Right kidney (tissue), 1 donor: ENCODE results near the gene CTAG1B.
"Not testable (repeated sequence)": the region's sequence is repeated elsewhere in the genome, so short reads cannot be mapped to it uniquely, and the experiment has no call there.

Experiments
- DNase-seq: peaks from one replicate; pipeline ENCODE4 v3.0.0-alpha.2; 2016

Gene CTAG1B

DNA sequence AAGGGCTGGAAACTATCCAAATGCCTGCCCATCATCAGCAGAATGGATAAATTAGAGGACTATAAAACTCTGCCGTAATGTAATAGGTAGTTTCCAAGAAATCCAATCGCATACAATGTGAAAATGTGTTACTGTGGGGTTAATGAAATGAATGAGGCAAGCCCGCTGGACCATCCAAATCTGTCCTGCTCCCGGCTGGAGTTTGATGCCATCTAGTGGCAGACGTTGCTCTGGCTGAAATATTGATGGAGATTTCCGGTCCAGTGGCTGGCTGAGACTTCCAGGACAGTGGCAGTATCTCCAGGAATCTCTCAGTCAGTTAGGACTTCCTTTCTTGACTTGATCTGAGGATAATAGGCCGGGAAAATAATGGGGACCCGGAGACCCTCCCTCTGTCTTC is 36.1 kb downstream of the CTAG1B start:
- DNase-seq = not testable (repeated sequence)

DNA sequence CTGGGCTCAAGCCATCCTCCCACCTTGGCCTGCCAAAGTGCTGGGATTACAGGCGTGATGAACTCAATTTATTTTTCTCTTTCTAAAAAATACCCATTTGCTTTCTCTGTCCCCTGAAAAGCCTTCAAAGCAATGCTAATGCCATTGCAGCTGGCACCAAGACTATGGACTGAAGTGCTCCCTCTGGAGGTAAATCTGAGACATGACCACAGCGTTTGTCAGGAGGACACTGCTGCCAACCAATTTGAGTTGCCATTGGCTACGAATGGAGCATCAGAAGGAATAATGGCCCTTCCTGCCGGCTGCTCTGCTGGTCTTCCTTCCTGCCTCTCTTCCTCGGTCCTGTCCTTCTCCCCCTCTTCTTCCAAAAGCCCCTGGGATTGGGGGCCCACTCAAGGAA is 44.0 kb downstream of the CTAG1B start:
- not testable (repeated sequence) for DNase-seq

DNA sequence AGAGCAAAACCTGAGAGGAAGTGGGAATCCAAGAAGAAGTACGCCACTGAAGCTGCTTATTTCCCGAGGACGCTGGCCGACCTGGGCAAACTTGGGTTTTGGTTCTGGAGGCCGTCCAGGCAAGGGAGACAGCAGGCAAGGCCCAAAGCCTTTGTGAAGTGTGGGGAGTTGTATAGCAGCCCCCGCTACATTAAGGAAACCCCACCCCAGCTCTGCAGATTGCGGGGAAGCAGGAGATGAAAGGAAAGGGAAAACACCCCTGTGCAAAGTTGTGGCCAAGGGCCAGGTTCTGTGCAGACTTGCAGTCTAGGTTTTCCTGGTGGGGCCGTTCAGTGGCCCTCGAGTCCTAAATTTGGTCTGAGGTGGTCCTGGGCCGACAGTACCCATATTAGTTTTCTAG is 46.0 kb downstream of the CTAG1B start:
- not testable (repeated sequence) for DNase-seq

DNA sequence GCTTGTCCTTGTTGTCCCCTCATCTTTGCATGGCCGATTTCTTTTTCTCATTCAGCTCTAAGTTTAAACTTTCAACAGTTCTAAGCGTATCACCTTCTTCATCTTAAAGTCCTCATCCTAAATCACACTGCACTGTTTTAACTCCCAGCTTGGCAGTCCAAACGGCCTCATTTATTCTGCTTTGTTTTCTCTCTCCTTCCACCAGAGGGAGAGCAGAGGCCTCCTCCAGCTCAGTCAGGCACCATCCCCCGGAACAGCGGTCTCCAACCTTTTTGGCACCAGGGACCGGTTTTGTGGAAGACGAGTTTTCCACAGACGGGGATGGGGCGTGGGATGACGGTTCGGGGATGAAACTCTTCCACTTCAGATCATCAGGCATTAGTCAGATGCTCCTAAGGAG is 48.7 kb downstream of the CTAG1B start:
- not testable (repeated sequence) for DNase-seq
